Cardiac septum (tissue), 1 donor: ENCODE data around the gene NHLRC2. TPM values are rescaled to one million over a fixed set of nuclear protein-coding genes. Genes with fewer than 3 reads are reported as not detected.
"Not testable (repeated sequence)": the region's sequence is repeated elsewhere in the genome, so short reads cannot be mapped to it uniquely, and the experiment has no call there.

Experiments used
- DNase-seq: peaks from one replicate; pipeline ENCODE4 v3.0.0-alpha.2; 2020; ENCODE audit warnings: low spot score
- intact Hi-C: fragments of 100-400 bp; cut with DNase I; formaldehyde crosslinking; loops from one replicate; pipeline ENCODE4 v1.14.0; 2022
- total RNA-seq: library from RNA; stranded (reverse); fragmentation: NEBNext Ultra II Directional; extraction: Animal tissue kit (Norgen Biotek cat#: 25700); gene quantifications from one replicate; pipeline ENCODE4 v1.2.1, GENCODE V29; 2021
- donor health status: DM: no; HTN: no; CAD: no.

Gene NHLRC2
- total RNA-seq, 1 donor from 2014 or later, result 58.4 TPM

GRCh38 chr10:113929522-113929921 is 75.1 kb downstream of the NHLRC2 start:
- DNase-seq, result no peak
- intact Hi-C loops, result no loop called here

GRCh38 chr10:113930482-113931057 is 76.1 kb downstream of the NHLRC2 start:
- intact Hi-C loops, result no loop called here
- DNase-seq, result no peak

- no peak for DNase-seq
- intact Hi-C loops, result no loop called here
Measured at GRCh38 chr10:113932854-113933253, 78.4 kb downstream of the NHLRC2 start.

GRCh38 chr10:113933894-113934532 is 79.6 kb downstream of the NHLRC2 start:
- no peak for DNase-seq
- intact Hi-C loops, result no loop called here

GRCh38 chr10:113937258-113937657 is 82.8 kb downstream of the NHLRC2 start:
- no peak for DNase-seq
- intact Hi-C loops, result no loop called here

GRCh38 chr10:113937756-113938155 is 83.3 kb downstream of the NHLRC2 start:
- intact Hi-C loops, result no loop called here
- no peak for DNase-seq

GRCh38 chr10:113939212-113939860 is 84.9 kb downstream of the NHLRC2 start:
- intact Hi-C loops, result no loop called here
- no peak for DNase-seq

- no peak for DNase-seq
- intact Hi-C loops, result no loop called here
Measured at GRCh38 chr10:113941140-113941539, 86.7 kb downstream of the NHLRC2 start.

GRCh38 chr10:113943196-113943595 is 88.7 kb downstream of the NHLRC2 start:
- DNase-seq, intact Hi-C loops: not testable (repeated sequence)

- no peak for DNase-seq
- intact Hi-C loops, result no loop called here
Measured at GRCh38 chr10:113945075-113945686, 90.7 kb downstream of the NHLRC2 start.

- no peak for DNase-seq
- intact Hi-C loops, result no loop called here
Measured at GRCh38 chr10:113945687-113946085, 91.2 kb downstream of the NHLRC2 start.

- intact Hi-C loops, result no loop called here
- no peak for DNase-seq
Measured at GRCh38 chr10:113947184-113948041, 93.0 kb downstream of the NHLRC2 start.

- no peak for DNase-seq
- intact Hi-C loops, result no loop called here
Measured at GRCh38 chr10:113948048-113948447, 93.6 kb downstream of the NHLRC2 start.

GRCh38 chr10:113950268-113950667 is 95.8 kb downstream of the NHLRC2 start:
- intact Hi-C loops, result no loop called here
- no peak for DNase-seq

- DNase-seq, result no peak
- intact Hi-C loops, result no loop called here
Measured at GRCh38 chr10:113953505-113954272, 99.2 kb downstream of the NHLRC2 start.

- no peak for DNase-seq
- intact Hi-C loops, result no loop called here
Measured at GRCh38 chr10:113954409-113954808, 99.9 kb downstream of the NHLRC2 start.

GRCh38 chr10:113957013-113957412 is 102.6 kb downstream of the NHLRC2 start:
- no peak for DNase-seq
- intact Hi-C loops, result loop anchor here (5.0 kb wide), 1 partner anchor 85 kb away; the partner anchor contains the start of gene ADRB1

GRCh38 chr10:113958631-113959382 is 104.3 kb downstream of the NHLRC2 start:
- intact Hi-C loops, result loop anchor here (5.0 kb wide), 1 partner anchor 83 kb away; the partner anchor contains the start of gene ADRB1
- DNase-seq, result no peak
